SK-N-SH treated with all-trans-retinoic acid at 6 μM for 48 hours (cell line): ENCODE data around the gene FEN1.

Experiments
- ATAC-seq: fragments of 200-7000 bp; cut with Tn5 transposase; 3 replicates; pipeline ENCODE4 v1.9.1; 2020; ENCODE audit warnings: mild to moderate bottlenecking, moderate library complexity
- ARNTL ChIP-seq: fragments of 450-650 bp; formaldehyde crosslinking; IDR thresholded peaks from 2 replicates; pipeline ENCODE4 v1.5.0; 2020; ENCODE audit warnings: low read depth, mild to moderate bottlenecking, moderate library complexity, borderline replicate concordance
- BACH2 ChIP-seq: fragments of 250-450 bp; sonication (Bioruptor Pico); IDR thresholded peaks from 2 replicates; pipeline ENCODE4 v1.9.0; 2021; ENCODE audit warnings: mild to moderate bottlenecking, borderline replicate concordance
- CREB5 ChIP-seq: fragments of 250-450 bp; sonication (Bioruptor Pico); IDR thresholded peaks from 2 replicates; pipeline ENCODE4 v1.5.1; 2020; ENCODE audit warnings: low read depth, mild to moderate bottlenecking, moderate library complexity
- CSDC2 ChIP-seq: fragments of 250-450 bp; sonication (Bioruptor Pico); IDR thresholded peaks from 2 replicates; pipeline ENCODE4 v1.5.0; 2020; ENCODE audit warnings: mild to moderate bottlenecking, moderate library complexity
- CSRNP3 ChIP-seq: fragments of 250-450 bp; sonication (Bioruptor Pico); IDR thresholded peaks from 2 replicates; pipeline ENCODE4 v1.5.1; 2021; ENCODE audit warnings: mild to moderate bottlenecking, moderate library complexity
- ESRRG ChIP-seq: fragments of 250-450 bp; sonication (Bioruptor Pico); IDR thresholded peaks from 2 replicates; pipeline ENCODE4 v1.6.1; 2021; ENCODE audit warnings: mild to moderate bottlenecking
- ISL1 ChIP-seq: fragments of 250-450 bp; sonication (Bioruptor Pico); IDR thresholded peaks from 2 replicates; pipeline ENCODE4 v2.1.2; 2022; ENCODE audit warnings: mild to moderate bottlenecking, moderate library complexity
- OSR1 ChIP-seq: fragments of 250-450 bp; sonication (Bioruptor Pico); IDR thresholded peaks from 2 replicates; pipeline ENCODE4 v1.8.0; 2022; ENCODE audit warnings: moderate library complexity, mild to moderate bottlenecking, inconsistent platforms
- POU6F1 ChIP-seq: fragments of 250-450 bp; sonication (Bioruptor Pico); IDR thresholded peaks from 2 replicates; pipeline ENCODE4 v1.8.0; 2021; ENCODE audit warnings: low read depth, mild to moderate bottlenecking, moderate library complexity, borderline replicate concordance
- PPARA ChIP-seq: fragments of 250-450 bp; sonication (Bioruptor Pico); IDR thresholded peaks from 2 replicates; pipeline ENCODE4 v1.5.0; 2020; ENCODE audit warnings: mild to moderate bottlenecking, borderline replicate concordance
- RARB ChIP-seq: fragments of 250-450 bp; sonication (Bioruptor Pico); IDR thresholded peaks from 2 replicates; pipeline ENCODE4 v1.8.0; 2021; ENCODE audit warnings: mild to moderate bottlenecking, moderate library complexity
- SNAI2 ChIP-seq: fragments of 250-450 bp; sonication (Bioruptor Pico); IDR thresholded peaks from 2 replicates; pipeline ENCODE4 v1.5.0; 2020; ENCODE audit warnings: mild to moderate bottlenecking, moderate library complexity
- TSHZ2 ChIP-seq: fragments of 250-450 bp; sonication (Bioruptor Pico); IDR thresholded peaks from 2 replicates; pipeline ENCODE4 v1.5.0; 2020; ENCODE audit warnings: mild to moderate bottlenecking, moderate library complexity
- ZC3H10 ChIP-seq: fragments of 250-450 bp; sonication (Bioruptor Pico); IDR thresholded peaks from 2 replicates; pipeline ENCODE4 v1.5.1; 2021; ENCODE audit warnings: mild to moderate bottlenecking, moderate library complexity
- ZFP3 ChIP-seq: fragments of 250-450 bp; sonication (Bioruptor Pico); IDR thresholded peaks from 2 replicates; pipeline ENCODE4 v1.5.0; 2020; ENCODE audit warnings: mild to moderate bottlenecking, moderate library complexity
- ZFP30 ChIP-seq: fragments of 450-650 bp; formaldehyde crosslinking; IDR thresholded peaks from 2 replicates; pipeline ENCODE4 v1.5.0; 2022; ENCODE audit warnings: mild to moderate bottlenecking, moderate library complexity
- ZNF565 ChIP-seq: fragments of 450-650 bp; formaldehyde crosslinking; conservative IDR thresholded peaks from 2 replicates; pipeline ENCODE4 v1.5.0; 2020; ENCODE audit warnings: low read depth, mild to moderate bottlenecking, moderate library complexity
- ZNF70 ChIP-seq: fragments of 450-650 bp; formaldehyde crosslinking; IDR thresholded peaks from 2 replicates; pipeline ENCODE4 v1.5.0; 2020; ENCODE audit warnings: mild to moderate bottlenecking, moderate library complexity
- ZNF8 ChIP-seq: fragments of 450-650 bp; formaldehyde crosslinking; IDR thresholded peaks from 2 replicates; pipeline ENCODE4 v1.5.0; 2020; ENCODE audit warnings: mild to moderate bottlenecking, moderate library complexity
- TF ChIP-seq, protein P1 (sequence below): fragments of 250-450 bp; sonication (Bioruptor Pico); IDR thresholded peaks from 2 replicates; pipeline ENCODE4 v1.8.0; 2020; ENCODE audit warnings: mild to moderate bottlenecking, moderate library complexity, borderline replicate concordance

The FEN1 gene

DNA sequence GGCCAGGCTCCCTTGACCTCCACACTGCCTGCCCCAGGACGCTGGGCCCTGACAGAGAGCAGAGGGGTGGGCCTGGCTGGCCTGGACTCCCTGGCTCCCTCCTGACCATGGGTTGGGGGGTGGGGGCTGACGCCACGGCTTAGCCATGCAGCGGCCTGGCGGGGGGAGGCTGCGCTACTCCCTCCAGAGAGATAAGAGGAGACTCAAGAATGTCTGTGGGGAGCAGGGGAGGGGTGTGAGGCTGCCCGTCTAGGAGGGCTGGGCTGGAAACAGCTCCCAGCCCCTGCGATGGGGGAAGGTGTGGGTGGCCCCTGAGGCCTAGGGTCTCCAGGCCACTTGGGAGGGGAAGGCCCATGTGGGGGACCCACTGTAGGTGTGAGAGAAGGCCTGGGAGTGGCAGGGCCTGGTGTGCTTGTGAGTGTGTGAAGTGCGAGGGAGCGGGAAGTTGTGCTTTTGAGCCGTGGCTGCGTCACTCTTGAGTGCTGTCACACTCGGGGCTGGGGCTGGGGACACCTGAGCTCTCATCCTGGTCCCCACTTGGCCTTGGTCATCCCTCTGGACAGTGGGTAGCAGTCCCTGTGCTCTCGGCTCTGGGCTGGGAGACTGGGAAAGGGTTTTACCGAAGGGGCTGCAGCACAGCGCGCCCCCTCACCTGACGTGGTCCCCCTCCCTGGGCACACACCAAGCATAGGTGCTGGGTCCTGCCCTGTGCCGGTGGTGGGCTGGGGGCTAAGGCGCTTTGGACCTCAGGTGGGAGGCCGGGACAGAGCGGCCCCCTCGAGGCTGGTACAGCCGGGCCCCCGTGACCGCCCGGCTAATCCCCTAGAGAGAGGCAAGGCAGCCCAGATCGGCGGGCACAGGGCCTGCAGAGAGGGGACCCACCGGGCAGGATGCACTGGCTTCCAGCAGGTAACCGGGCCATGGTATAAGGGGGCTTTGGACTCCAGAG is 37.9 kb upstream of the FEN1 start (continued):
- TF ChIP-seq ISL1 (no peak), ESRRG (no peak), BACH2 (CRISPR knock-in tag) (no peak), ARNTL (no peak)

GRCh38 chr11:61756147-61756451 is 36.6 kb upstream of the FEN1 start:
- TF ChIP-seq ZNF565 (CRISPR knock-in tag) (no peak), OSR1 (CRISPR knock-in tag) (no peak), CSRNP3 (CRISPR knock-in tag) (no peak), SNAI2 (no peak), ESRRG (no peak), RARB (CRISPR knock-in tag) (no peak), ZFP3 (CRISPR knock-in tag) (no peak), ZC3H10 (CRISPR knock-in tag) (no peak), CSDC2 (CRISPR knock-in tag) (no peak), TSHZ2 (CRISPR knock-in tag) (no peak), ZNF70 (no peak), POU6F1 (no peak), ISL1 (no peak), ARNTL (no peak), ZFP30 (CRISPR knock-in tag) (no peak), ZNF8 (CRISPR knock-in tag) (no peak), PPARA (CRISPR knock-in tag) (no peak), BACH2 (CRISPR knock-in tag) (no peak), CREB5 (CRISPR knock-in tag) (no peak)
- TF ChIP-seq, protein P1, sequence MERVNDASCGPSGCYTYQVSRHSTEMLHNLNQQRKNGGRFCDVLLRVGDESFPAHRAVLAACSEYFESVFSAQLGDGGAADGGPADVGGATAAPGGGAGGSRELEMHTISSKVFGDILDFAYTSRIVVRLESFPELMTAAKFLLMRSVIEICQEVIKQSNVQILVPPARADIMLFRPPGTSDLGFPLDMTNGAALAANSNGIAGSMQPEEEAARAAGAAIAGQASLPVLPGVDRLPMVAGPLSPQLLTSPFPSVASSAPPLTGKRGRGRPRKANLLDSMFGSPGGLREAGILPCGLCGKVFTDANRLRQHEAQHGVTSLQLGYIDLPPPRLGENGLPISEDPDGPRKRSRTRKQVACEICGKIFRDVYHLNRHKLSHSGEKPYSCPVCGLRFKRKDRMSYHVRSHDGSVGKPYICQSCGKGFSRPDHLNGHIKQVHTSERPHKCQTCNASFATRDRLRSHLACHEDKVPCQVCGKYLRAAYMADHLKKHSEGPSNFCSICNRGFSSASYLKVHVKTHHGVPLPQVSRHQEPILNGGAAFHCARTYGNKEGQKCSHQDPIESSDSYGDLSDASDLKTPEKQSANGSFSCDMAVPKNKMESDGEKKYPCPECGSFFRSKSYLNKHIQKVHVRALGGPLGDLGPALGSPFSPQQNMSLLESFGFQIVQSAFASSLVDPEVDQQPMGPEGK (CRISPR knock-in tag) = no peak
- TF ChIP-seq, all 23 proteins: peak for 0

GRCh38 chr11:61756452-61757212 is 36.1 kb upstream of the FEN1 start:
- no peak for ATAC-seq
- TF ChIP-seq CREB5 (CRISPR knock-in tag) (no peak), CSDC2 (CRISPR knock-in tag) (no peak), OSR1 (CRISPR knock-in tag) (no peak), ESRRG (no peak), CSRNP3 (CRISPR knock-in tag) (no peak), ZFP30 (CRISPR knock-in tag) (no peak)

More at GRCh38 chr11:61756147-61756451, 36.6 kb upstream of the FEN1 start:
- no peak for ATAC-seq
